Stimulated activated CD8-positive, alpha-beta memory T cell treated with anti-CD3 and anti-CD28 coated beads, Interleukin-15, amount 100 ng/mL, for 1 hour (primary cell): Measurements from ENCODE around the gene SGCE.

Experiments used
- DNase-seq: peaks from one replicate; pipeline ENCODE4 v3.0.0-alpha.2; 2020; ENCODE audit warnings: low read depth

The SGCE gene

DNA sequence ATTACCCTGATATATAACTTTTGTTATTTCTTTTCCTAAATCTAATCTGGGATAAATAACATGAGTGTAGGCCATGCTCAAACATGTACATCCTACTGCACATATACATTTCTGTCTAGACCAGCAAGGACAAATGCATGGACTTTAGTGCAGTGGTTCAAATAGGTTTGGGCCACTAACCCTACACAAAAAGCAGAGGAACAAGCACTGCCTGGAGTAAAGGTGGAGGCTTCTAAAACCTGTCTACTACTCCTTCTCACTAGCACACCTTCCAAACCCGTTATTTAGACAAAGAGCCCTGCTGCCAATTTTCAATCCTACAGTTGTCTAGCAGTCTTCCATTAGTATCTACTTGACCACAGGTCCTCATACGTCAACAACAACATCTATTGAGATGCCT lies 34.8 kb downstream of the SGCE start:
- no peak for DNase-seq

DNA sequence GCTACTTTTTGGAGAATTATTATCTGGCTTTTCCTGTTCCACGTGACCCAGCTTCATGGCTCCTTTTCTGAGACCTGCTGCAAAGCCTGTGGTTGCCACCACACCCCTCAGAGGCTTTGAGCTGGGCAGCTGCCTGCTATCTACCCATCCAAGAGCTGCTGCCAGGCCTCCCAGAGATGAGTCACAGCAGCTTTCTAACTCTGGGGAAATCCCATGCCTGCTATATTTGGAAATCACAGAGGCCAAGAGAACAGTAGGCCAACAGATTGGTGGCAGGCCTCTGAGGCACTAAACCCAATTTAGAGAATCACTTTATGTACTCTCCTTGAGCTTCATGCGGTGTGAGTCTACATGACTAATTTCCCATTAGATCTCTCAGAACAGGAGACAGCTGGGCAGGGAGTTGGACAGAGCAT lies 35.2 kb downstream of the SGCE start:
- DNase-seq: no peak

DNA sequence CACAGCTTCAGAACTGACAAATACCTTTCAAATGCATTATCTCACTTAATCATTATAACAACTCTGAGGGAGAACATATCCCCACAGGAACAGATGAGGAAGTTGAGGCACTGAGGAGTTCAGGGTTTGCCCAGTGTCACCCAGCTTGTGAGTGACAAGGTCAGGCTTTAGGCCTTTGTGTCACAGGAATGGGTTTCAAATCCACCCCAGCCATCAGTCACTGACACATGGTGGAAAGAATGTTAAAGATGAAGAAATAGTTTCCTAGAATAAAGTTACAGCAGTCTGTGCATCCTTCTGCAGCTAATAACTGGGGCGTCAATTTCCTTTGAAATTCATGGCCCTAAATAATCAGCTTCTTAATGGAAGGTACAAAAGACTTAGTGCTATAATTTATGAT lies 37.8 kb downstream of the SGCE start:
- DNase-seq: no peak

DNA sequence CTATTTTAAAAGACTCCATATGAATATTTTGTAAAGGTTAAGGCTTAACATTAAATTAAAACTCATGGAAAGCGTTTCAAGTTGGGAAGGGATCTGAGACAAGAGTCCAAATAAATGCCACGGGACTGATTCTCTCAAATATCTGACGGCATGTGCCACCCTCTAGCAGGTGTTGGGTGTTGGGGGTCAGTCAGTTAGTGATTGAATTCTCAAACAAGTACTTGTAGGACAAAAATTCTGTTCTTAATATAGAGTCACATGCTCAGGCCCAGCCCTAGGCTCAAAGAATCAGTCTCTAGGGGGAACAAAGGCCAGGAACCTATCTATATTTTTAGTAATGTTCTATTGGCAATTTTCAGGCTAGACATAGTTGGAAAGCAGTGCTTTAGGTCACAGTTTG lies 39.1 kb downstream of the SGCE start:
- no peak for DNase-seq

DNA sequence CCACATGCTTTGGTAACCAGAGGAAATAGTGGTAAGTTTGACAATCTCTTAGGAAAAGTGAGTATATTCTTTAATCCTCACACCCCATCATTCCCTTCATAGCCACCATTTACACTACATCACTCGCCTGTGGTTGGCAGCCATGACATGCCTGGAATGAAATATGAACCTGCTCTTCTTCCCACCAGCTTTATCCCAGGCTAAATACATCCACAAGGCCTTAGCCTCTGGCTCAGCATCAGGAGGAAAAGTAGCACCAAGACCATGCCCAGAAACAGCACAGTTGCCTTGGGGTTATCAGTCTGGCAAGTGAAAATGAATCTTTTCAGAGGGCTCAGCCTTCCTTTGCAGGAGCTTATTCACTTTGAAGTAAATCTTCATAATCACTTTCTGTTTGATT lies 40.3 kb downstream of the SGCE start:
- DNase-seq: no peak

DNA sequence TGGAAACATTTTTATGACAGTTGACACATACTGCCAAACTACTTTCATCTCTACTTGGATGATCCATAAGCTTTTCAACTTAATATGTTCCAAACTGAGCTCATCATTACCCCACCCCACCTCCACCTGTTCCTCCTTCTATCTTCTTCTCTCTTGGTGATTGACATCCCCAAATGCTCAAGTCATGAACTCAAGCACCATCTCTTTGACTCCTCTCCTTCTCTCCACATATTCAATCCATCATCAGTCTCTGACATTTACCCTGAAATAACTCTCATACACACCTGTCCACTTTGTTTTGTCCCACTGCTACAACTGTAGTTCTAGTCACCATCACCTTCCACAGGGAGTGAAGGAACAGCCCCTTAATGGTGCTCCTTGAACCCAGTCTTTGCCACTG lies 43.3 kb downstream of the SGCE start:
- DNase-seq: no peak

DNA sequence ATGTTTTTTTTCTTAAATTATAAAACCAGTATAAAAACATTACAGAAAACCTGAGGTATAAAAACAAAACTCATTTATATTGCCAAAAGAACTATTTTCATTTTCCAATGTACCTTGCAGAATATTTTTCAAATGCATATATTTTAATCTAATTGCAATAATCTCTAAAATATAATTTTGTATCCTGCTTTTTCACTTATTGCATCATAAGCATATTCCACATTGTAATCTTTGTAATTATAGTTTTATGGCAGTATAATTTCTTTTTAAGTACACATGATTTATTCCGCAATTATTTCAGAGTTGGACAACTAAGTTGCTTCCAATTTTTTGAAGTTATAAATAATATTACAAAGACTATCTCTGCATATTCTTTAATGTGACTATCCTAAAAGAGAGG lies 43.7 kb downstream of the SGCE start:
- DNase-seq: no peak

DNA sequence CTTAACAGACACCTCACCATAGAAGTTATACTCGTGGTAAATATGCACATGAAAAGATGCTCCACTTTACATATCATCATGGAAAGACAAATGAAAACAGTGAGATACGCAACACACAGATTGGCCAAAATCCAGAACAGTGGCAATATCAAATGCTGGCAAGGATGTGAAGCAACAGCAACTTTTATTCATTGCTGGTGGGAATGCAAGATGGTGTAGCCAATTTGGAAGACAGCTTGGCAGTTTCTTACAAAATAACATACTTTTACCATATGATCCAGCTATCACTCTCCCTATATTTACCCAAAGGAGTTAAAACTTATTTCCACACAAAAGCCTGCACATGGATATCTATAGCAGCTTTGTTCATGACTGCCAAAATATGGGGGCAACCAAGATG lies 46.4 kb downstream of the SGCE start:
- DNase-seq: no peak

DNA sequence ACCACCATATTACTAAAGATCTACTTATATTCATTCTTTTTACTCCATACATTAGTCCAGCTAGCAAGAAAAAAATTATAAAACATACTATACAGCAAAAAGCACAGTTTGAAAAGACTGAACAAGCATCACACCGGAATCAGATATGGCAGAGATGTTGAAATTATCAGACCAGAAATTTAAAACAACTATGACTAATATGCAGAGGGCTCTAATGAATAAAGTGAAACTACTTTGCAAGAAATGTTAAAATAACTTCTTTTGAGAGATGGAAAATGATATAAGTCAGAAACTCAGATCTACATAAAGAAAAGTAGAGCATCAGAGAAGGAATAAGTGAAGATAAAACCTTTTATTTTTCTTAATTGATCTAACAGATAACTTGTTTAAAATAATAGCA lies 50.9 kb downstream of the SGCE start:
- no peak for DNase-seq

DNA sequence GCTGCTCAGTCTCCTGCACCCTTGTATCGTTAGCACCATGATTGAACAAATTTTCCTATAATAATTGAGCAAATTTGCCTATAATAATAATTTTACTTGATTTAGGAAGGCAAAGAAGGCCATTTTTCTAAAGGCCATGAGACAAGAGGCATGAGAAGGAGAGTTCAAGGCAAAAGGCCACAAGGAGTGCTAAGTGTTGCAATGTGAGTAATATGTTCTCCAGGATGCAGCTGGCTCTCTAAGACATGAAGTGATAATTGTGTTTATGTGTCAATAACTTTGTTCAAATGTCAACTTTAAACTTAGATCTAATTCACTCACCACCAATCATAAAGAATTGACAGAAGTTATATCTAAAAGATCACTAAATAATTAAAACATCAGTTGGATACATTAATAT lies 53.8 kb downstream of the SGCE start:
- DNase-seq: no peak

DNA sequence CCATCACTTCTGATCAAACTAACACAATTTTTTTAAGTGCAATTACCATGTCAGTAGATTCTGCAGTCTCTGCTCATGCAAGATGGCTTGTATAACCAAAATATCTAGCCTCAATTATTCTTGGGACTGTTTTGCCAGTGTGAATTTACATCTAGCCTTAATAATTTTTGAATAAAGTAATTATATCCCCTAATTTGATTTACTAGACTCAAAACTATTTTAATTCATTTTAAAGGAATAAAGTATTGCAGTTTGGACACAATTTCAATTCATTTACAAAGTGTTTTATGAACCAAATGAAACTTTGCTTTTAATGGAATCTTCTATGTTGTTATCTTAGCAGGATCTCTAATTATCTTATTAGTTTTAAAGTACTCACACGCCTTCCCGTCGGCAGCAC lies 55.7 kb downstream of the SGCE start:
- no peak for DNase-seq

DNA sequence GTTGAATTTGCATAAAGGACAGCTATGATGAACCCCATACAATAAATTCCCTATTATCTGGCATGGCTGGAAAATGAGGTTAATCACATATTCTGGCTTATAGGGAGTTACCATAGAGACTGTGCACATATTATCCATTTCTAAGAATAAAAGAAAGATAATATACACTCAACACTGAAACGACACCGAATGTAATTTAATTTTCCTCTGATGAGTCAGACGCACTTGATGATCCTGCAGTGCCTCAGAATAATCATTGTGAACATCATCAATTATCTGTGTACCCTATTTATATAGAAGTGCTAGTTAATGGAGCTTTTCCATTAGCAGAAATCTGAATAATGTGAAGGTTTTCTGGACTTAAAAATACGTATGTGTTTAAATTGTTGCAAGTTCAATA lies 60.2 kb downstream of the SGCE start:
- no peak for DNase-seq

DNA sequence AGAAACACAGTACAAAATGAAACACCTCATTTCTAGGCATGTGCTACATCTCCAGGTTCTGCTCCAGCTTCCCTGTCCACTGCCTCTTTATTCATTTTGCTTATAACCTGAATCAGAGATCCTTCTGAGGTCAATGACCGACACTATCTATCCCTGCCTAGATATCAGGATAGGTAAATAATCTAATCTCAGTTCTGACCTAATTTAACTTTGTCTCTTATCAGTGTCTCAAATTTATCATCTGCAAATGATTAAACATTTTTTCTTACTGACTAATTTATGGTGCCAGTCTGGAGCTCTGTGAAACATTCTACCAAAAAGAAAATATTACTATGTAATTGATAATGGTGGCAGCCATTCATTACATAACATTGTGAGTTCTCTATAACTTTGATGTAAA lies 61.1 kb downstream of the SGCE start:
- DNase-seq: no peak

DNA sequence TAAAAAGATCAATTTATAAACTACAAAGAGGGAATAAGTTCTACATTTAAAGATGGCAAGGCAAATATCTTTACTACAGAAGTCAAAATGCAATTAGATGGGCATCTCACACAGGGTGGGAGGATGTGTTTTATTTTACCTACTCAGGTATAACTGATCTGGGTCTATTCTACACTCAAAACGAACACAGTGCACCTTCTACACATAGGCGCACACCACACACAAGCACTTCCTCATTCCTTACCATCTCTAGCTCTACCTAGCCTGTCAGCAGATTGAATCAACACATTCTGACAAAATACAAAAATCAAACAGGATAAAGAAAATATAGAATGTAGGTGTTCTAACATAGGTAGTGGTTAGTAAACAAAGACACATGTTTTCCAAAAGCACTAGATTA lies 64.8 kb downstream of the SGCE start:
- no peak for DNase-seq

DNA sequence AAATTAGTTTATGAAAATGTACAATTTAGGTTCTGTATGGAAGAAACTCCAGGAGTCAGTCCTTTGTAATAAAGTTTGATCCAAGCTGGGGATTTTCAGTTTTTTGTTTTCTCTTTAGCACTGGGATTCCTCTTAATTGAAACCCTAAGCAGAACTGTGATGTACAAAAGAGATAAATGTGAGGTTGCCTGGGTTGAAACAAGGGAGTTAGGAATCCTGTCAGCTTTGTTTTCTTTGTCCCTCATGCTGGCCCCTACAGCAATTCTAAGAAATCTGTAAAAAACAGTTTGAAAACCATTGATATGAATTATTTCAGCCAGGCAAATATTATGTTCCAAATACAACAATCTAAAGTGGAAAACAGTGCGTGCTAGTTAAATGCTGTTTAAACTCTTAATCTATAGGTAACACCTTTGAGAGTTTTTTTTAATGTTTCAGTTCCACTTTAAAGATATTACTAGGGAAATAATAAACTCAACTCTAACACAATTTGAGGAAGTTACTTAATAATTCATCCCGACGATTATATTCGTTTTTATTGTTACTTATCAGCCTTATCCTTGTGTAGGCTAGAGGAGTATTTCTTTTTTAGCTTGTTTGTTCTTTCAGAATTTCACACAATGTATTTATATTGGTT lies 65.3 kb downstream of the SGCE start:
- no peak for DNase-seq

DNA sequence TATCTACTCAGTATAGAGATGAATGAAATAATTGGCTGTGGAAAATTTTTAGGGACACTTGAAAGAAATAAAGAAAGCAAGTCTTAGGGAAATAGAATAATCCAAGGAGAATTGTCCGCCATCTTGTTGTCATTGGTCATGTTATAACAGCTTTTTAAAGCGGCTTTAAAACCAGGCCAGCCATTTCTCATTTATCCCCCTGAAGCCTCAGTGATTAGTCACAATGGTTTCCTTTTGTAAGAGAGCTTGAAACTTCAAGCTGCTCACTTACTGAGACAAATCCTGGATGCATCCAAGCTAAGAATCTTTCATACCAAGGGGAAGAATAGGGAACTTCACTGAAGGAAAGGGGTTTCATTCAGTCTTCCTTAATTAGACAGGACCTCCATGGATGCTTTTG lies 67.9 kb downstream of the SGCE start:
- DNase-seq: no peak

DNA sequence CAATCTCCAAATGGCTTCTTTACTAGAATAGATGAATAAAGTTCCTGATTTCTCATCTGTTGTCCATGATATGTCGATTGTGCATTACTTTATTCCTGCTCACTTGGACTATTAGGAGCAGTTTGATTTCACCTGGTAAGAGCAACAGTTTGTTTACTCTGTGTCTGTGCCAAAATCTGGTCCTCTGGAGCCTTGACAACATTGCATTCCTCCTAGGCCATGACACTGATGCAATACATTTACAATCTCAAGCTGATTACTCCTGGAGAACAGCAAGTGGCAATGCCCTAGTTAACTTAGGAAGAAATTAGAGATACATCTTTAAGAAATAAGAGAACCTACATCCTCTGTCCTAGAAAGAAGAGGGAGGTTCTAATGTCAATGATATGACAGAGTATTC lies 71.8 kb downstream of the SGCE start:
- no peak for DNase-seq

DNA sequence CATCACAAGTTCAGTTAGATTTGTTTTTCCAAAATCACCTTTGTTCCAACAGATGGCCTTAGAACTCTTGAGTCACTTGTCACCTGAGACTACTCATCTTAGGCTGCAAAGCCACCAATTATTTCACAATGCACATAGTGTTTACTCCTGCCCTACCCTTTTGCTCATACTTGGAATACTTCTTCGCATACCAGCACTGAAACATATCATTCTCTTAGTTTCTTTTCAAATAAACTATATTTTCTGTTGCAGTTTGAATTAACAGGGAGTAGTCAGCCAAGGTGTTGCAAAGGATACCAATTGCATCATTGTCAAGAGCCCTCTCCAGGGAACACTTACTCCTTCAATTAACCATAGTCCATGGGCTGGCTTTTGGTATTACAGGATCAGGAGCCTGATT lies 75.3 kb downstream of the SGCE start:
- DNase-seq: no peak

DNA sequence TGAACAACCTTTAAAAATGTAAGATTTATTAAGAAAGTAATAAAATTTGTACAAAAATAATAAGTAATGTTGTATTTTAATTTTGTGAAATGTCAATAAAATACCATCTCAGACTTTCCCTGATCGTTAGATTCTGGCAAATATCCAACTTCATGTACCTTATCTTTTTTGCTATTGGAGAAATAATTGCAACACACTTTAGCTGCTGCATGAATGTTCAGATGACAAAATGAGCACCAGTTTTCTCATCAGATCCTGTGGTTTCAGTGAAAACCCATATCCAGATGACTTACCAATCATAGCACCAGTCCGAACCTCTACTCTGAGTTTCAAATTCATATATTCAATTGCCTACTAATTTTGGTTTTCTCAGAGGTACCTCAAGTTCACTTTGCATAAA lies 76.5 kb downstream of the SGCE start:
- DNase-seq: no peak

DNA sequence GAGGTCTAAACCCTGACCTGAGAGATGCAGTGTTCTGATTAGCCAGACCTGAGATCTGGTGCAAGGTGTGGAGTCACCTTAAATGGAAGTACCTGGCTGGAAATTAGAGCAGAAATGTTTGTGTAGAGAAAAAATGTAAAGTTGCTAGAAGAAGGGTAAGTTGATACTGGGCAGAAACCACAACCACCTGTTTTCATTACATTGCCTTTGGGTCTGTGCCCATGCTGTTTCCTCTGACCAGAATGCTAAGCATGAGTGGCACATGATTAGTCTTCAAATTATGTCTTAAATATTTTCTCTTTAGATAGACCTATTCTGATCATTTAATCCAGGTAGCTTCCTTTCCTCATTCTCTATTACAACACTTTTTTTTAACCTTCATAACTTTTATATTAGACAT lies 77.3 kb downstream of the SGCE start:
- DNase-seq: no peak

DNA sequence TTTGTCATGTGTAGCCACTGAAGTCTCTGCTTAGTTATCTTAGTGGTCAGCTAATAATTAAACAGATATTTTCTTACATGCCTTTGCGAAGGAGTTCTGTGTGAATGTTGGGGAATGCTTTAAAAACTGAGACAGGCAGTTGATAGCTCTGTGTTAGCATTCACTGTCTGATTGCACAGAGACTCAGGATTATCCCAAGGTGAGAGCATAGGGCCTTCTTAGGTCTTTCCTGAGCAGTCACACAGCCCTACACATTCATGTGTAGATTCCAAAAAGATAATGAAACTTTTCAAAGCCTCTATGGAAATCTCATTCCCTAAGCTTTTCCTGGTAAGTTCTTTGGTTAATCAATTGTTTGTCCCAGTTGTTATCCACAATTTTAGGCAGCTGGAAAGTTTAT lies 78.6 kb downstream of the SGCE start:
- no peak for DNase-seq

DNA sequence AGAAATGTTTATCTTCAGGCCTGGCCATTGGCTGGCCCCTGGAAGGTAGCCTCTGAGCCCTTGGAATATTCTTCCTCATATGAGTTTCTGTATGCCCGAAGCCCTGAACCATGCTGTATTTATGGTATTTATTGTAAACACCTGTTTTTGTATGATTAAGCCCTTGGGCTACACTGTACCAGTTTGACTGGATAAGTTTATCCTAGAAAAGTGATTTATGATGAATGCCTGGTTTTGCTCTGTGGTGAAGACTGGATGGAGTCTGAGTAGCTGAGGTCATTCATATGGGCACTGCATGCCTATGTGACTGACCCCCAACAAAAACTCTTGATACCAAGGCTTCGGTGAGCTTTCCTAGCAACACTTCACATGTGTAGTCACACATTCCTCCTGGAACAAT lies 79.6 kb downstream of the SGCE start:
- DNase-seq: no peak

DNA sequence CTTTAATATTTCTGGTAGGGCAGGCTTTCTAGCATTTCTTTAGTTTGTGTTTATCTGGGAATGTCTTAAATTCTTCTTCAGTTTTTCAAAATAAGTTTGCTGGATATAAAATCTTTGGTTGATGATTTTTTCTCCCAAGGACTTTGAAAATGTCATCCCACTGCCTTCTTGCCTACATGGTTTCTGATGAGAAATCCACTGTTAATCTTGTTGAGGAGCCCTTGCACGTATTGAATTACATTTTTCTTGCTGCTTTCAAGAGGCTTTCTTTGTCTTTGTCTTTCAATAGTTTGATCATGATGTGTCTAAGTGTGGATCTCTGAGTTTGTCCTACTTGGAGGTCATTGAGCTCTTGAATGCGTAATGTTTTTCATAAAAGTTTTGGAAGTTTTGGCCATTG lies 80.3 kb downstream of the SGCE start:
- DNase-seq: no peak

DNA sequence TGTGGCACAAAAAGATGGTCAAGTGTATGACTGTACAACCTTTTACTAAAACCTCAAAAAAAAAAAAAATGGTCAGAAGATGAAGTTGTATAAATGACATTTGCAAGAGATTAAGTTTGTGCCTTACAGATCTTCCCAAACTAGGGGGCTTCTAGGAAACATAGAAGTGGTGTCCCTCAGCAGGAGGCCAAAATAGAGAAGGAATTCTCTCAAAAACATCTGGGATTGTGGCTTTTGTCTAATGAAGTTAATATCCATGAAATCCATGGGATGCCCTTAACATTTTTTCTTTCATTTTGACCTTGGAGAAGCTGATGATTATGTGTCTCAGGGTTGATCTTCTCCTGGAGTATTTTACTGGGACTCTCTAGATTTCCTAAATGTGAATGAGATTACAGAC lies 84.1 kb downstream of the SGCE start:
- DNase-seq: no peak

DNA sequence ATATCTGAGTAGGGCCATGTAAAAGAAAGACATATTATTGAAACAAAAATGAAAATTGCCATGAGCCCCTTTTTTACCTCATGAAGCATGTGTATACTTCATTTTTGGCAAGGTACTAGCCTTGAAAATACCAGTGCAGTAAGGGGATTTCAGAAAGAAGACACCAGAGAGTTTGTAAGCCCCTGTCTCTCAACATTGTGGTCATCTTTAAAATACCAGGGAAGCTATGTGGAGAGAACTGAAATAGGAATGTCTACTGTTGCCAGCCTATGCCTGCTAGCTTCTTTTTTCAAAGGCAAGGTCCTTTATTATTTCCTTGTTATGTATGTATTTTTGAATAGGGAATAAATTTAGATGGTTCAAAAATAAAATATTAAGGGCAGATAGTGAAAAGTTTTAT lies 88.5 kb downstream of the SGCE start:
- DNase-seq: no peak
